ENCODE results near the gene WDR75. TPM values are rescaled to one million over a fixed set of nuclear protein-coding genes. Genes with fewer than 3 reads are reported as not detected.

Gene WDR75
- total RNA-seq, 3 donors from 2014 or later: 20.6 to 28.4 (median 24.6) TPM

DNA sequence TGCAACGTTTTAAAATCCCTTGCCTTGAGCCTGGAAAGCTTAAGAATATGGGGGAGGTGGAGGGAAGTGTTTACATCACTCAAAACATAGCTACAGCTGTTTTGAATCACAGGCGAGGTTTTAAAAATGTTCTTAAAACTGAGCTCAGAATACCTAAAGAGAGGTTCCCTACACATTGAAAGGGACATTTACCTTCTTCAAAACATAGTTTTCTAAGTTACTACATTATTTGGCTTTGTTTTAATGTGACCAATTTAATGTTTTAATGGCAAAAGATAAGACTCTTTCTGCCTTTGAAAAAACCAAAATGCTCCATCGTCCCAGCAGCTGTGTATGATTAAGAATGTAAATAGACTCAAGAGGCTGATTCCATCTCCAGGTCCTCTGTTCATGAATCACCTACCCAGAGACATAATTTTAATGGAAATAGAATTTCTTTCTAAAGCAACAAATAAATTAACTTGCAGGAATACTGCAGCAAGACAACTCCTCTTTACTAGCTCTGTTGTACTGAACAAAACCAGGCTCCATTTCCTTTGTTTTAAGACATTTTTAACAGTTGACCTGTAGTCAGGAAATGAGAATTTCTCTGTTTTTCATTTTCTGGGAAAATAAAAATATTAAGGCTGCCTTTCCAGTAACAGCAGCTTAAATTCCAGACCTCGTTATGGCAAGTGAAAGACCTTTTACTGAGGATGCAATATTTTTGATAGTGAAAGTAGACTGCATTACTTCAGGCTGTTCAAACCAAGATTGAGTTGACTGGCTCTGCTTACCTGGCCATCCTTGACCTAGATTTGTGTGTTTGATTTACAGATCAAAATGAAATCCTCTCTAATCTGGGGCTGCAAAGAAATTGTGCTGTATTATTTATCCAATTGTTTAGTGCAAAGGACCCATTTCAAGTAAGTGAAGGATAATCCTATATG, 33.7 kb upstream of the WDR75 start:
- H3K36me3 ChIP-seq (ENCODE audit: low read depth): no peaks in the 10 kb centered on the region
- no peaks in the 10 kb centered on the region for H3K4me1 ChIP-seq (ENCODE audit: low read depth)
- DNase-seq (no peak), ATAC-seq (no peak)
- H3K9me3 ChIP-seq: no peaks in the 10 kb centered on the region
- H3K4me3 ChIP-seq: no peak overlapping the region
- TF ChIP-seq, protein P1, sequence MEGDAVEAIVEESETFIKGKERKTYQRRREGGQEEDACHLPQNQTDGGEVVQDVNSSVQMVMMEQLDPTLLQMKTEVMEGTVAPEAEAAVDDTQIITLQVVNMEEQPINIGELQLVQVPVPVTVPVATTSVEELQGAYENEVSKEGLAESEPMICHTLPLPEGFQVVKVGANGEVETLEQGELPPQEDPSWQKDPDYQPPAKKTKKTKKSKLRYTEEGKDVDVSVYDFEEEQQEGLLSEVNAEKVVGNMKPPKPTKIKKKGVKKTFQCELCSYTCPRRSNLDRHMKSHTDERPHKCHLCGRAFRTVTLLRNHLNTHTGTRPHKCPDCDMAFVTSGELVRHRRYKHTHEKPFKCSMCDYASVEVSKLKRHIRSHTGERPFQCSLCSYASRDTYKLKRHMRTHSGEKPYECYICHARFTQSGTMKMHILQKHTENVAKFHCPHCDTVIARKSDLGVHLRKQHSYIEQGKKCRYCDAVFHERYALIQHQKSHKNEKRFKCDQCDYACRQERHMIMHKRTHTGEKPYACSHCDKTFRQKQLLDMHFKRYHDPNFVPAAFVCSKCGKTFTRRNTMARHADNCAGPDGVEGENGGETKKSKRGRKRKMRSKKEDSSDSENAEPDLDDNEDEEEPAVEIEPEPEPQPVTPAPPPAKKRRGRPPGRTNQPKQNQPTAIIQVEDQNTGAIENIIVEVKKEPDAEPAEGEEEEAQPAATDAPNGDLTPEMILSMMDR (IDR thresholded peaks at IDR 0.05): no peak
- intact Hi-C loops (cut with DNase I, micrococcal nuclease): no loop called here

DNA sequence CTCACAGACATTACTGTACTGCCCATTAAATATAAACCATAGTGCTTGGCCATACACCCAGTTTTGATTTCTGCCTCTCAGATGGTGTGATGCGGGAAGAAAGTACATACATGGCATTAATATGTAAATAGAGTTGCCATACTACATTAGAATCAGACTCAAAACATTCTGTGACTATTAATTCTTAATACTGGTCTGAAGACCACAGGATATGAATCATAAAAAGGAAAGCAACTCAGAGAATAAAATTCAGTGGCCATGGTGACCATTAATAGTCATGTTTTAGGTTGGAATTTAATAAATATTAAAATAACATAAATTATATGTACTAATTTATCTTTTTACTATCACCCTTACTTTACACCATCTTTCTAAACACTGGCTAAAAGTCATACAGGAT, 33.0 kb upstream of the WDR75 start:
- H3K36me3 ChIP-seq (ENCODE audit: low read depth): no peaks in the 10 kb centered on the region
- no peak for ATAC-seq
- no peak overlapping the region for H3K4me3 ChIP-seq
- no peaks in the 10 kb centered on the region for H3K9me3 ChIP-seq
- intact Hi-C loops (cut with DNase I, micrococcal nuclease): no loop called here
- H3K4me1 ChIP-seq (ENCODE audit: low read depth): no peaks in the 10 kb centered on the region
- DNase-seq: no peak
- TF ChIP-seq, protein P1 (IDR thresholded peaks at IDR 0.05): no peak

DNA sequence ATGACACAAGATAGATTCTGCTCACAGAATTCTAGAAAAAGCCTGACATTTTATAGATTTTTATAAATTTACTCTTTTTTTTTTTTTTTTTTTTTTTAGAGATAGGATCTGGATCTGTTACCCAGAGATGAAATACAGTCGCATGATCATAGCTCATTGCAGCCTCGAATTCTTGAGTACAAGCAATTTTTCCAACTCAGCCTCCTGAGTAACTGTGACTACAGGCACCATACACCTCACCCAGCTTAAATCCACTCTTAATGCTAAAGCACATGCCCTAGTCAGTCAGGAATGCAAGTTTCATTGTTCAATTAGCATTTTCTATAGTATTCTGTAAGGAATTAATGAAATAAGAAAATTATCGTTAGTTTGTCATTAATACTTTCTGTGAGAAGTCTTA, 32.1 kb upstream of the WDR75 start:
- DNase-seq: no peak

DNA sequence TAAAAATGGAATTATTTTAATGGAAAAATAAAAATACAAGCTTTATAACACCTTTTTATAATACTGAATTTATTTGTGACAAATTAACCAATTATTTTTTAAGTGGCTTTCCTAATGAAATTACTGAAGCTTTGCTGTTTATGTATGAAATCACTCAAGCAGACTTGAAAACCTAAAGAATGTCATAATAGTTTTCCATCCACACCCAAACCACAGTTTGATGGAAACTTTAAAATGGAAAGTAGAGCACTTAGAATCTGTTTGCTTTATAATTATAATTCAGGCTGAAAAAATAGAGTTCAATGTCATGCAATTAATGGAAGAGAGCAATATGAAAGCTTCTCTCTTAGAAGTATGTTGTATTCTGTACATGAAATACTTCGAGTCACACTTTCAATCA, 31.6 kb upstream of the WDR75 start:
- Histone ChIP-seq H3K4me3 (no peak overlapping the region), H3K4me1 (ENCODE audit: low read depth) (no peaks in the 10 kb centered on the region), H3K36me3 (ENCODE audit: low read depth) (no peaks in the 10 kb centered on the region), H3K9me3 (no peaks in the 10 kb centered on the region)
- TF ChIP-seq, protein P1 (IDR thresholded peaks at IDR 0.05): no peak
- intact Hi-C loops (cut with DNase I, micrococcal nuclease): loop anchor here in 1 of 2 donors (10.0 kb wide), 1 partner anchor 885 kb away; no protein-coding TSS in a partner anchor
- ATAC-seq: no peak
- no peak for DNase-seq

More for the DNA sequence above, 32.1 kb upstream of the WDR75 start:
- TF ChIP-seq, protein P1 (IDR thresholded peaks at IDR 0.05): no peak
- H3K4me3 ChIP-seq: no peak overlapping the region
- intact Hi-C loops (cut with DNase I, micrococcal nuclease): no loop called here
- H3K4me1 ChIP-seq (ENCODE audit: low read depth): no peaks in the 10 kb centered on the region
- H3K9me3 ChIP-seq: no peaks in the 10 kb centered on the region
- no peak for ATAC-seq
- no peaks in the 10 kb centered on the region for H3K36me3 ChIP-seq (ENCODE audit: low read depth)

DNA sequence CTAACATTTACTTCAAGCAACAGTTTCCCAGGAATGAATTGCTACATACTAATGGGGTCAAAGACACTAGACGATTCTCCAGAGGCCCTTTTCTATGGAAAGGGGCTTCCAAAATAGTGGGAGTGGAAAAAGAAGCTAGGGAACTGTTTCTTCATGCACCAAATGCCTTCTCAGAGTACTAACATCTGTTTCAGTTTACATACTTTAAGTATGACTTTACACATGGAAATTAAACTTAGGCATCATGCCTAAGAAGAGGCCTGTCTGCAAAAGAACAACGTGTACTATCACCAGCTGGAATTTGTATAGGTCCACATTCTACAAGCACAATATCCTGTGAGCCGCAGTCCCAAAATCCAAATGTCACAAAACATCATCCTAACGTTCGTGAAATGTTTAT, 29.4 kb upstream of the WDR75 start:
- ATAC-seq: peak; percentile 56
- Histone ChIP-seq H3K9me3 (no peaks in the 10 kb centered on the region), H3K4me3 (no peak overlapping the region), H3K36me3 (ENCODE audit: low read depth) (no peaks in the 10 kb centered on the region), H3K4me1 (ENCODE audit: low read depth) (no peaks in the 10 kb centered on the region)
- DNase-seq: no peak
- intact Hi-C loops (cut with DNase I, micrococcal nuclease): loop anchor here in 1 of 2 donors (10.0 kb wide), 1 partner anchor 887 kb away; no protein-coding TSS in a partner anchor
- TF ChIP-seq, protein P1 (IDR thresholded peaks at IDR 0.05): no peak

Data from mucosa of descending colon (tissue), 3 donors.